Fibroblast of lung (primary cell): ENCODE measurements around the gene IGF2R. TPM values are rescaled to one million over a fixed set of nuclear protein-coding genes. Genes with fewer than 3 reads are reported as not detected.
"Not testable (repeated sequence)": the region's sequence is repeated elsewhere in the genome, so short reads cannot be mapped to it uniquely, and the experiment has no call there.

Source experiments
- DNase-seq, 2 donors: peaks; one replicate each; pipeline versions ENCODE4 v3.0.0 to v3.0.0-alpha.2; 2010; ENCODE audit warnings: low read depth in 2 of 2
- H2AFZ ChIP-seq: 2 replicates; pipeline ENCODE4 v1.5.1; 2012; ENCODE audit warnings: low read length, control low read depth, inconsistent platforms
- H3K27ac ChIP-seq: 2 replicates; pipeline ENCODE4 v1.5.1; 2011; ENCODE audit warnings: low read length, control low read depth; ENCODE audit not compliant: insufficient read depth
- H3K27me3 ChIP-seq: 2 replicates; pipeline ENCODE4 v1.5.1; 2011; ENCODE audit warnings: mild to moderate bottlenecking, low read length; ENCODE audit not compliant: control insufficient read depth, insufficient read depth
- H3K36me3 ChIP-seq: 2 replicates; pipeline ENCODE4 v1.5.1; 2011; ENCODE audit warnings: low read length; ENCODE audit not compliant: control insufficient read depth, insufficient read depth
- H3K4me1 ChIP-seq: 2 replicates; pipeline ENCODE4 v1.5.1; 2011; ENCODE audit warnings: low read length; ENCODE audit not compliant: control insufficient read depth, insufficient read depth; ENCODE audit errors: extremely low read depth
- H3K4me2 ChIP-seq: 2 replicates; pipeline ENCODE4 v1.5.1; 2011; ENCODE audit warnings: low read length, control low read depth; ENCODE audit not compliant: insufficient read depth; ENCODE audit errors: extremely low read depth
- H3K4me3 ChIP-seq, 4 experiments: fragments of 200-600 bp in 1 of 4; sonication (generic) in 1 of 4; replicated peaks in 1 of 4; 2 replicates each; pipeline ENCODE4 v1.5.1; 2011 to 2016; ENCODE audit warnings: low read length in 4 of 4, low read depth in 3 of 4, mild to moderate bottlenecking in 3 of 4, control low read depth in 2 of 4, inconsistent platforms in 1 of 4, mixed read lengths in 1 of 4; ENCODE audit not compliant: insufficient read depth in 1 of 4; ENCODE audit errors: control extremely low read depth in 1 of 4
- H3K79me2 ChIP-seq: 2 replicates; pipeline ENCODE4 v1.5.1; 2012; ENCODE audit warnings: mild to moderate bottlenecking, low read length, inconsistent platforms; ENCODE audit not compliant: control insufficient read depth, insufficient read depth
- H3K9ac ChIP-seq: 2 replicates; pipeline ENCODE4 v1.5.1; 2011; ENCODE audit warnings: mild to moderate bottlenecking, low read length, control low read depth; ENCODE audit not compliant: insufficient read depth
- H3K9me3 ChIP-seq: 2 replicates; pipeline ENCODE4 v1.5.1; 2012; ENCODE audit warnings: low read depth, low read length; ENCODE audit not compliant: control insufficient read depth, insufficient read depth
- H4K20me1 ChIP-seq: 2 replicates; pipeline ENCODE4 v1.5.1; 2011; ENCODE audit warnings: low read length; ENCODE audit not compliant: control insufficient read depth, insufficient read depth; ENCODE audit errors: extremely low read depth
- EZH2 ChIP-seq: IDR thresholded peaks from 2 replicates; pipeline ENCODE4 v1.5.1; 2012; ENCODE audit warnings: low read length, control low read depth, mild to moderate bottlenecking; ENCODE audit errors: missing control alignments
- polyA plus RNA-seq, 2 donors: library from polyadenylated mRNA; depleted of rRNA in 1 of 2; stranded (reverse) in 1 of 2; unstranded in 1 of 2; fragments of >200 nt; gene quantifications; 2 replicates each; pipeline ENCODE4 v1.2.1, GENCODE V29; 2011 to 2012; ENCODE audit warnings: missing spikeins in 1 of 2
- total RNA-seq: library from RNA; depleted of rRNA; stranded (reverse); fragments of >200 nt; gene quantifications from 2 replicates; pipeline ENCODE4 v1.2.1, GENCODE V29; 2014
- TF ChIP-seq, protein P1 (sequence below), 2 donors: IDR thresholded peaks in 1 of 2; conservative IDR thresholded peaks in 1 of 2; 1 replicate in 1 of 2; 2 replicates in 1 of 2; pipeline ENCODE4 v1.5.1; 2011 to 2012; ENCODE audit warnings: low read length in 2 of 2, control low read depth in 1 of 2, inconsistent platforms in 1 of 2, low read depth in 1 of 2, mild to moderate bottlenecking in 1 of 2

The IGF2R gene
- total and polyA plus RNA-seq, 2 donors (not counting 1 experiment from before 2014, with no cell fraction given) = 37.6 to 300 TPM

DNA sequence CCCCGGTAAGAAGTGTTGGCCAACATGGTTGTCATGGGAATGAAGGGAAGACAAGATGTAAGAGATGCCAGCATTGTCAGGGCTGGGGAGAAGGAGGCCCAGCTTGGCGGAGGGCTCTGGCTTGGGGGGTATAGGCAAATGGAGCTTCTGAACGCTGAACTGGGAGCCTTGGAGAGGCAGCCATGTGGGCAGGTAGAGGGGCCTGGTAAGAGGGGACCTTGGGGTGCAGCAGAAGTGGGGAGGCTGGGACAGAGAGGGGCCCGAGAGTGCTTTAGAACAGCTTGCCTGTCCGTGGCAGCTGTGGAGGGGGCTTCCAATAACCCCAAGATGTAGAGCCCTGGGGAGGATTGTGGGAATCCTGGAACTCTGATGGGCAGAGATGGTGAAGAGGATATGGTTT, 155.7 kb downstream of the IGF2R start:
- H4K20me1 ChIP-seq = no peaks in the 10 kb centered on the region
- no peak overlapping the region for H2AFZ ChIP-seq
- no peaks in the 10 kb centered on the region for H3K79me2 ChIP-seq
- TF ChIP-seq EZH2 = no peak
- TF ChIP-seq, protein P1, sequence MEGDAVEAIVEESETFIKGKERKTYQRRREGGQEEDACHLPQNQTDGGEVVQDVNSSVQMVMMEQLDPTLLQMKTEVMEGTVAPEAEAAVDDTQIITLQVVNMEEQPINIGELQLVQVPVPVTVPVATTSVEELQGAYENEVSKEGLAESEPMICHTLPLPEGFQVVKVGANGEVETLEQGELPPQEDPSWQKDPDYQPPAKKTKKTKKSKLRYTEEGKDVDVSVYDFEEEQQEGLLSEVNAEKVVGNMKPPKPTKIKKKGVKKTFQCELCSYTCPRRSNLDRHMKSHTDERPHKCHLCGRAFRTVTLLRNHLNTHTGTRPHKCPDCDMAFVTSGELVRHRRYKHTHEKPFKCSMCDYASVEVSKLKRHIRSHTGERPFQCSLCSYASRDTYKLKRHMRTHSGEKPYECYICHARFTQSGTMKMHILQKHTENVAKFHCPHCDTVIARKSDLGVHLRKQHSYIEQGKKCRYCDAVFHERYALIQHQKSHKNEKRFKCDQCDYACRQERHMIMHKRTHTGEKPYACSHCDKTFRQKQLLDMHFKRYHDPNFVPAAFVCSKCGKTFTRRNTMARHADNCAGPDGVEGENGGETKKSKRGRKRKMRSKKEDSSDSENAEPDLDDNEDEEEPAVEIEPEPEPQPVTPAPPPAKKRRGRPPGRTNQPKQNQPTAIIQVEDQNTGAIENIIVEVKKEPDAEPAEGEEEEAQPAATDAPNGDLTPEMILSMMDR (conservative IDR thresholded peaks at IDR 0.05 in 1 of 2, IDR thresholded peaks at IDR 0.05 in 1 of 2; ENCODE audit: low read depth in 1 of 2, low read length in 2 of 2) = no peak
- no peaks in the 10 kb centered on the region for H3K4me1 ChIP-seq
- H3K27me3 ChIP-seq = no peaks in the 10 kb centered on the region
- DNase-seq = no peak
- no peak overlapping the region for H3K4me2 ChIP-seq
- H3K4me3 ChIP-seq = no peak overlapping the region
- no peaks in the 10 kb centered on the region for H3K9me3 ChIP-seq
- no peaks in the 10 kb centered on the region for H3K36me3 ChIP-seq
- H3K27ac ChIP-seq = no peak overlapping the region
- H3K9ac ChIP-seq = no peak overlapping the region

GRCh38 chr6:160125105-160125504, 156.2 kb downstream of the IGF2R start:
- not testable (repeated sequence) for H3K79me2 ChIP-seq, H3K9me3 ChIP-seq, DNase-seq, H3K4me3 ChIP-seq, H3K27ac ChIP-seq, H3K4me1 ChIP-seq, H3K9ac ChIP-seq, H3K4me2 ChIP-seq, H4K20me1 ChIP-seq, H2AFZ ChIP-seq, H3K27me3 ChIP-seq, H3K36me3 ChIP-seq

GRCh38 chr6:160127270-160128124, 158.6 kb downstream of the IGF2R start:
- TF ChIP-seq EZH2 = no peak
- TF ChIP-seq, protein P1 (conservative IDR thresholded peaks at IDR 0.05 in 1 of 2, IDR thresholded peaks at IDR 0.05 in 1 of 2; ENCODE audit: low read depth in 1 of 2, low read length in 2 of 2) = no peak
- no peak overlapping the region for H3K4me3 ChIP-seq
- H3K36me3 ChIP-seq = no peaks in the 10 kb centered on the region

More at GRCh38 chr6:160127270-160128124, 158.6 kb downstream of the IGF2R start:
- no peaks in the 10 kb centered on the region for H3K27me3 ChIP-seq
- H3K27ac ChIP-seq = no peak overlapping the region
- H3K4me1 ChIP-seq = no peaks in the 10 kb centered on the region
- H2AFZ ChIP-seq = no peak overlapping the region
- no peaks in the 10 kb centered on the region for H3K9me3 ChIP-seq
- H3K9ac ChIP-seq = no peak overlapping the region
- H3K79me2 ChIP-seq = no peaks in the 10 kb centered on the region
- H3K4me2 ChIP-seq = no peak overlapping the region
- H4K20me1 ChIP-seq = no peaks in the 10 kb centered on the region
- DNase-seq = no peak
